HG02610 (cell line): ENCODE results near the gene MGAT4A.
"Not testable (repeated sequence)": the region's sequence is repeated elsewhere in the genome, so short reads cannot be mapped to it uniquely, and the experiment has no call there.

Experiments
- ATAC-seq: cut with Tn5 transposase; IDR thresholded peaks from one replicate; pipeline ENCODE4 v1.9.1; 2021; ENCODE audit warnings: mild to moderate bottlenecking, moderate library complexity; ENCODE audit not compliant: unreplicated experiment

Gene MGAT4A

GRCh38 chr2:98608962-98609604 is 121.8 kb downstream of the MGAT4A start:
- no peak for ATAC-seq

- ATAC-seq: peak; percentile 78
Measured at GRCh38 chr2:98608116-98608961, 122.6 kb downstream of the MGAT4A start, which contains the start of the genes COA5 and UNC50. Gene COA5, minus strand, starts transcription at chr2:98608512. Its CDS starts 107 bp downstream, at chr2:98608405. Gene UNC50, plus strand, starts transcription at chr2:98608589. Its CDS starts 1,171 bp downstream, at chr2:98609760.

- no peak for ATAC-seq
Measured at GRCh38 chr2:98607741-98608115, 123.2 kb downstream of the MGAT4A start.

GRCh38 chr2:98607104-98607503 is 123.8 kb downstream of the MGAT4A start:
- ATAC-seq: no peak

- ATAC-seq: no peak
Measured at GRCh38 chr2:98606431-98606830, 124.5 kb downstream of the MGAT4A start.

GRCh38 chr2:98605076-98605475 is 125.9 kb downstream of the MGAT4A start:
- no peak for ATAC-seq

- ATAC-seq: no peak
Measured at GRCh38 chr2:98604547-98604946, 126.4 kb downstream of the MGAT4A start.

- ATAC-seq: peak; percentile 65
Measured at GRCh38 chr2:98601532-98602132, 129.3 kb downstream of the MGAT4A start.

- ATAC-seq: no peak
Measured at GRCh38 chr2:98598781-98599428, 132.0 kb downstream of the MGAT4A start.

- ATAC-seq: not testable (repeated sequence)
Measured at GRCh38 chr2:98594665-98595064, 136.3 kb downstream of the MGAT4A start.

GRCh38 chr2:98592565-98592964 is 138.4 kb downstream of the MGAT4A start:
- no peak for ATAC-seq

GRCh38 chr2:98589489-98589888 is 141.4 kb downstream of the MGAT4A start:
- ATAC-seq: no peak

- ATAC-seq: no peak
Measured at GRCh38 chr2:98588880-98589431, 142.0 kb downstream of the MGAT4A start.

- ATAC-seq: no peak
Measured at GRCh38 chr2:98586551-98587140, 144.3 kb downstream of the MGAT4A start.

GRCh38 chr2:98585386-98585785 is 145.5 kb downstream of the MGAT4A start:
- ATAC-seq: no peak

- no peak for ATAC-seq
Measured at GRCh38 chr2:98583816-98584618, 146.9 kb downstream of the MGAT4A start.

GRCh38 chr2:98583276-98583675 is 147.7 kb downstream of the MGAT4A start:
- no peak for ATAC-seq

- ATAC-seq: no peak
Measured at GRCh38 chr2:98582523-98582922, 148.4 kb downstream of the MGAT4A start.

- no peak for ATAC-seq
Measured at GRCh38 chr2:98580656-98581284, 150.2 kb downstream of the MGAT4A start.
